Hepatocyte (in vitro differentiated cells): Measurements from ENCODE around the gene HSD11B1. TPM values are rescaled to one million over a fixed set of nuclear protein-coding genes. Genes with fewer than 3 reads are reported as not detected.
"Not testable (repeated sequence)": the region's sequence is repeated elsewhere in the genome, so short reads cannot be mapped to it uniquely, and the experiment has no call there.

ENCODE experiments used
- DNase-seq: peaks from one replicate; pipeline ENCODE4 v3.0.0-alpha.2; 2016; ENCODE audit warnings: low spot score
- H2AFZ ChIP-seq: fragments of 200-600 bp; sonication (generic); 2 replicates; pipeline ENCODE4 v1.6.0; 2016; ENCODE audit warnings: antibody characterized with exemption, mild to moderate bottlenecking
- H3K27ac ChIP-seq: fragments of 200-600 bp; sonication (generic); 2 replicates; pipeline ENCODE4 v1.5.1; 2016; ENCODE audit warnings: mild to moderate bottlenecking
- H3K27me3 ChIP-seq: fragments of 200-600 bp; sonication (generic); 2 replicates; pipeline ENCODE4 v1.6.1; 2016
- H3K36me3 ChIP-seq: fragments of 200-600 bp; sonication (generic); replicated peaks from 2 replicates; pipeline ENCODE4 v1.5.1; 2016; ENCODE audit warnings: low read depth; ENCODE audit not compliant: insufficient read depth
- H3K4me1 ChIP-seq: fragments of 200-600 bp; sonication (generic); 2 replicates; pipeline ENCODE4 v1.5.1; 2016; ENCODE audit warnings: mild to moderate bottlenecking, moderate library complexity; ENCODE audit not compliant: insufficient read depth
- H3K4me2 ChIP-seq: fragments of 200-600 bp; sonication (generic); 2 replicates; pipeline ENCODE4 v1.6.0; 2016
- H3K4me3 ChIP-seq: fragments of 200-600 bp; sonication (generic); 2 replicates; pipeline ENCODE4 v1.5.1; 2016; ENCODE audit warnings: mild to moderate bottlenecking
- H3K79me2 ChIP-seq: fragments of 200-600 bp; sonication (generic); 2 replicates; pipeline ENCODE4 v1.6.0; 2017; ENCODE audit warnings: mild to moderate bottlenecking
- H3K9me2 ChIP-seq: fragments of 200-600 bp; sonication (generic); replicated peaks from 2 replicates; pipeline ENCODE4 v1.6.0; 2017; ENCODE audit warnings: mild to moderate bottlenecking; ENCODE audit not compliant: insufficient read depth
- H3K9me3 ChIP-seq: fragments of 200-600 bp; sonication (generic); 2 replicates; pipeline ENCODE4 v1.5.1; 2016; ENCODE audit warnings: low read depth, mild to moderate bottlenecking
- H4K20me1 ChIP-seq: fragments of 200-600 bp; sonication (generic); 2 replicates; pipeline ENCODE4 v1.6.0; 2016; ENCODE audit warnings: mild to moderate bottlenecking; ENCODE audit not compliant: insufficient read depth, poor library complexity, severe bottlenecking
- CTCF ChIP-seq: fragments of 200-600 bp; sonication (generic); IDR thresholded peaks from 2 replicates; pipeline ENCODE4 v1.5.1; 2016; ENCODE audit warnings: antibody characterized with exemption, mild to moderate bottlenecking; ENCODE audit not compliant: poor library complexity
- EZH2 ChIP-seq: fragments of 200-600 bp; sonication (generic); IDR thresholded peaks from 2 replicates; pipeline ENCODE4 v1.6.1; 2016; ENCODE audit warnings: antibody characterized with exemption, mild to moderate bottlenecking, borderline replicate concordance
- EZH2phosphoT487 ChIP-seq: fragments of 200-600 bp; sonication (generic); IDR thresholded peaks from one replicate; pipeline ENCODE4 v1.6.1; 2018; ENCODE audit warnings: antibody characterized with exemption, mild to moderate bottlenecking, low read depth, moderate library complexity; ENCODE audit not compliant: unreplicated experiment, severe bottlenecking
- WGBS: methylation state at CpG from one replicate; pipeline ENCODE4 v1.1.6; 2016; ENCODE audit warnings: low lambda C conversion rate; ENCODE audit errors: missing lambda C conversion rate; 5-methylcytosine and 5-hydroxymethylcytosine counted together
- polyA plus RNA-seq: library from polyadenylated mRNA; unstranded; fragments of >200 nt; fragmentation: Nextera tagmentation; extraction: Ambion mirVana; gene quantifications from 2 replicates; pipeline ENCODE4 v1.2.1, GENCODE V29; 2016
- total RNA-seq: library from RNA; depleted of rRNA; stranded (reverse); fragments of >200 nt; gene quantifications from 2 replicates; pipeline ENCODE4 v1.2.3, GENCODE V29; 2014

HSD11B1 gene
- total and polyA plus RNA-seq, 2 experiments from 2014 or later = 1.7 TPM; not detected in 1

- H3K79me2 ChIP-seq = no peaks in the 10 kb centered on the region
- no peak overlapping the region for H3K27ac ChIP-seq
- no peak overlapping the region for H2AFZ ChIP-seq
- no peaks in the 10 kb centered on the region for H3K9me2 ChIP-seq
- WGBS = 40% methylated on average over 4 of the region's 4 CpGs
- peaks cover 10% of the 10 kb centered on the region for H3K27me3 ChIP-seq
- H3K36me3 ChIP-seq = no peaks in the 10 kb centered on the region
- DNase-seq = no peak
- H3K4me3 ChIP-seq = no peak overlapping the region
- no peaks in the 10 kb centered on the region for H4K20me1 ChIP-seq
- no peak overlapping the region for H3K4me2 ChIP-seq
- no peaks in the 10 kb centered on the region for H3K9me3 ChIP-seq
- no peak for TF ChIP-seq EZH2phosphoT487
- no peaks in the 10 kb centered on the region for H3K4me1 ChIP-seq
These were observed 12.3 kb upstream of the HSD11B1 start for GRCh38 chr1:209692296-209692695.

- Histone ChIP-seq H3K79me2 (no peaks in the 10 kb centered on the region), H3K9me2 (no peaks in the 10 kb centered on the region), H3K27me3 (peaks cover 10% of the 10 kb centered on the region), H3K4me3 (no peak overlapping the region), H3K9me3 (no peaks in the 10 kb centered on the region), H3K27ac (no peak overlapping the region), H4K20me1 (no peaks in the 10 kb centered on the region), H2AFZ (no peak overlapping the region), H3K36me3 (no peaks in the 10 kb centered on the region), H3K4me1 (no peaks in the 10 kb centered on the region), H3K4me2 (no peak overlapping the region)
- WGBS = 1% methylated on average over 3 of the region's 3 CpGs
- DNase-seq = peak; percentile 88
- TF ChIP-seq EZH2phosphoT487 = no peak
- TF ChIP-seq CTCF = peak; percentile 94
- TF ChIP-seq EZH2 = no peak
These were observed 11.7 kb upstream of the HSD11B1 start for GRCh38 chr1:209692745-209693504.

GRCh38 chr1:209696673-209697072, 8.0 kb upstream of the HSD11B1 start:
- no peaks in the 10 kb centered on the region for H4K20me1 ChIP-seq
- no peaks in the 10 kb centered on the region for H3K4me1 ChIP-seq
- H3K27ac ChIP-seq = no peak overlapping the region
- H3K36me3 ChIP-seq = no peaks in the 10 kb centered on the region
- H2AFZ ChIP-seq = no peak overlapping the region
- TF ChIP-seq EZH2phosphoT487 = no peak
- no peak for TF ChIP-seq EZH2
- no peak for TF ChIP-seq CTCF
- no peaks in the 10 kb centered on the region for H3K79me2 ChIP-seq
- no peaks in the 10 kb centered on the region for H3K9me2 ChIP-seq
- no peak overlapping the region for H3K4me3 ChIP-seq
- H3K4me2 ChIP-seq = no peak overlapping the region
- H3K27me3 ChIP-seq = peaks cover 10% of the 10 kb centered on the region
- H3K9me3 ChIP-seq = no peaks in the 10 kb centered on the region
- no peak for DNase-seq

- H4K20me1 ChIP-seq = no peaks in the 10 kb centered on the region
- H3K4me3 ChIP-seq = no peak overlapping the region
- no peaks in the 10 kb centered on the region for H3K79me2 ChIP-seq
- H3K4me1 ChIP-seq = no peaks in the 10 kb centered on the region
- no peak overlapping the region for H3K4me2 ChIP-seq
- 88% methylated on average over 3 of the region's 3 CpGs for WGBS
- peaks cover 11% of the 10 kb centered on the region for H3K27me3 ChIP-seq
- no peak overlapping the region for H2AFZ ChIP-seq
- no peaks in the 10 kb centered on the region for H3K9me3 ChIP-seq
- H3K9me2 ChIP-seq = no peaks in the 10 kb centered on the region
- TF ChIP-seq CTCF = no peak
- no peak for TF ChIP-seq EZH2
- TF ChIP-seq EZH2phosphoT487 = no peak
- H3K36me3 ChIP-seq = no peaks in the 10 kb centered on the region
- DNase-seq = no peak
- H3K27ac ChIP-seq = no peak overlapping the region
These were observed 7.5 kb upstream of the HSD11B1 start for GRCh38 chr1:209697126-209697525.

- not testable (repeated sequence) for H2AFZ ChIP-seq, DNase-seq, H3K4me3 ChIP-seq, H3K79me2 ChIP-seq, H3K9me2 ChIP-seq, H3K4me2 ChIP-seq, H4K20me1 ChIP-seq, H3K27me3 ChIP-seq, H3K36me3 ChIP-seq, H3K27ac ChIP-seq, H3K9me3 ChIP-seq, H3K4me1 ChIP-seq
These were observed 4.0 kb upstream of the HSD11B1 start for GRCh38 chr1:209700686-209701085.
